GM18526 (cell line): ENCODE measurements around the gene SLC39A6.
A peak's percentile ranks its signal among the peaks of the same experiment; 100 is the strongest.

ENCODE experiments used
- POLR2A ChIP-seq: IDR thresholded peaks from 3 replicates; pipeline ENCODE4 v1.6.1; 2011; ENCODE audit not compliant: insufficient read length; ENCODE audit errors: extremely low read depth

SLC39A6 gene

DNA sequence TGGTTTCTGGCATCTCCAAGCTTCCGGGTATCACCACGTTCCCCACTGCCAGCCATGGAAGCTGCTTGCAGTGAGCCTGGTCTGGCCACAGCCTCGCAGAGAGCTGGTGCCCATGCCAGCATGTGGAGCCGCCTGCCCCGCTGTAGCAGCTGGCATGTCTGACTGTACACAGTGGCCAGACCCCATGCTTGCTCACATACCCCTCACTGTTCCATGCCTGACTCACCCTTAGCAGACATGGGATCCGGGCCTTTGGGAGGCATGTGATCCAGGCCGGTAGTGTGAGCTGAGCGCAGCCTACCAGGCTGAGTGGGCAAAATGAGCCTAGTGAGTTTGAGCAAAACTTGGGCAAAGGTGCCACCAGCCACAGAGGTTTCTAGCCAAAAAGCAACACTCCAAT, 43.0 kb downstream of the SLC39A6 start:
- TF ChIP-seq POLR2A = no peak

- TF ChIP-seq POLR2A = no peak
These were observed 43.9 kb downstream of the SLC39A6 start for GRCh38 chr18:36085195-36085594.

GRCh38 chr18:36083729-36084128, 45.4 kb downstream of the SLC39A6 start:
- no peak for TF ChIP-seq POLR2A

GRCh38 chr18:36078751-36079529, 50.2 kb downstream of the SLC39A6 start:
- no peak for TF ChIP-seq POLR2A

DNA sequence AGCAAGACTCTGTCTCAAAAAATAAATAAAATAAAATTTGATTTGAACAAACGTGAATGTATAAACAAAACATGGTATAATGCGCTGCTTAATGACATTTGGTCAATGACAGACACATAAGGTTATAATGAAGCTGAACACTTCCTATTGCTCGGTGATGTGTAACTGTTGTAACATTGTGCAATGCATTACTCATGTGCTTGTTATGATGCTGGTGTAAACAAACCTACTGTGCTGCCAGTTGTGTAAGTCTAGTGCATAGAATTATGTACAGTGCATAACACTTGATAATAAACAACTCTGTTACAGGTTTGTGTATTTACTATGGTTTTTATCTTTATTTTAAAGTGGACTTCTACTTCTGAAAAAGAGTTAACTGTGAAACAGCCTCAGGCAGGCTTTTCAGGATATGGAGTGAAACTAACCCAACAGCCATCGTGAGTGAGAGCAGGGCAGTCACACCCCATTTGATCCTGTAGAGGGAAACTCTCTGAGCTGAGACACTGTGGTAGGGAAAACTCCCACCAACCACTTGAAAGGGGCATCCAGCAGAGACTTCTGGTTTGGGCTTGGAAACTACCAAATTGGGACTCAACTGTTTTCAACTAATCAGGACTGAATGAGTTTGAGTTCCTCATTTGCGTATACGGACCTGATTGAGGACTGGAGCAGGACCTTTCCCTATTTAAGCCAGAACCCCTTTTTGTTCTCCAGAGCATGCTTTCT, 53.1 kb downstream of the SLC39A6 start:
- TF ChIP-seq POLR2A = no peak

DNA sequence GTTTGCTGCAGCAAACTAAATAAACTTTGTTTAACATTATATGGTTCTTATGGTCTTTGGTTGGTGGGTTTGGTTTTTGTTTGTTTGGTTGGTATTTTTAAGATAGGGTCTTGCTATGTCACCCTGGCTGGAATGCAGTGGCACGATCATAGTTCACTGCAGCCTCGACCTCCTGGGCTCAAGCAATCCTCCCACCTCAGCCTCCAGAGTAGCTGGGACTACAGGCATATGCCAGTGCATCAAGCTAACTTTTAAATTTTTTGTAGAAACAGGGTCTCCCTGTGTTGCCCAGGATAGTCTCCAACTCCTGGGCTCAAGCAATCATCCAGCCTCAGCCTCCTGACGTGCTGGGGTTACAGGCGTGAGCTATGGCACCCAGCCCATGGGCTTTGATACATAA, 54.7 kb downstream of the SLC39A6 start:
- no peak for TF ChIP-seq POLR2A

DNA sequence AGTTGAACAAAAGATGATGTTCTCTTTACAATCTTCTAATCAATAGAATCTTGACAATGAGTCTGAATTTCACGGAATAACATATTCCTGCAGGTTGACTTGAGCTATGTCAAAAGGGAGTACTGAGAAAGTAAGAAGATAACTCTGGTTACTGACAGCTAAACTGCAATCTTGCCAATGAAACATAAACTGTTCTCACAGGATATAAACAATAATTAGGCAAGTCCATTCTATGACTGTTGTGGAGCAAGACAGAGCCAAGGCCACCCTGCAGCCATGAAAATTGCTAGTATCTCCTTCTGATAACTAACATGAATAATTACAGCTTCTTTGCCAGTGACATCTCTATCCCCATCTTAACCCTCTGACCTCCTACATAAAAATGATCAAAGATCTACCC, 55.5 kb downstream of the SLC39A6 start:
- TF ChIP-seq POLR2A = no peak

DNA sequence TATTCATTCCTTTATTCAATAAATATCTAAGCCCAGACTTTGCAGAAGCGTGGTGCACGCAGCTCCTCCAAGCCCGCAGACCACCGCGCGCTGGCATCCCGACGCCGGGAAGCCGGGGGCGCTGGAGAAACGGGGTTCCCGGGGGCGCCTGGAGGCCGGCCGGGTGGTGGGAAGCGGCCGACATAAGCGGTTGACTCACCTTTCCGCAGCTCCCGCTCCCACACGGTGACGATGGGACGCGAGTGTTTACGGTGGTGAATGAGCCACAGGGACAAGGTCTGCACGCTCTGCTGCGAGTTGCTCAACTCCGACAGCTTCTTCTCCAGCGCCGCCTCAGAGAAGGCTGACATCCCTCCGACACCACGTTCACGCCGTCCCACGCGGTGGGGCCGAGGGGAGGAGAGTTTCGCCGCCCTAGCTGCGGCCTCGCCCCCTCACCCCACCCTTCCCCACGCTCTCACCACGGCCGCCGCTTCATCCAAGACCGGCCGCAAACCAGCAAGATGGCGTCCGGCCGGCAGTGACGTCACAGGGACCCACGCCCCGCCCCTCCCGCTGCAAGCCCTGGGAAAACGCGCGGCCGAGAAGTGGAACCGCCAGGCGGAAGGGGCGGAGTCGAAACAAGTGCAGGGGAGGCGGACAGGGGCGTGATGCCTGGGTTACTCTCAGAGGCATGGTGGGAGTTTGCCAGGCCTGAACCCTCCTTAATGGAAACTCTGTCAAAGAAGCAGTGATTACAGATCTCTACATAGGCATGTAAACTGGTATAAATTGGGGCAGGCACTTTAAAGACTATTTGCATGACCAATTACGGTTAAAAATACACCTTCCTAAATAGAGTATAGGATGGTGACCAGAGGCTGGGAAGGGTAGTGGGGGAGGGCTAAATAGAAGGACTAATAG, 61.8 kb downstream of the SLC39A6 start, which contains the start of gene RPRD1A:
Gene RPRD1A, minus strand, starts transcription at position 505 of the 903 bp plus-strand sequence. Its CDS starts 155 bp downstream, at position 350.
- TF ChIP-seq POLR2A = peak; percentile 70

DNA sequence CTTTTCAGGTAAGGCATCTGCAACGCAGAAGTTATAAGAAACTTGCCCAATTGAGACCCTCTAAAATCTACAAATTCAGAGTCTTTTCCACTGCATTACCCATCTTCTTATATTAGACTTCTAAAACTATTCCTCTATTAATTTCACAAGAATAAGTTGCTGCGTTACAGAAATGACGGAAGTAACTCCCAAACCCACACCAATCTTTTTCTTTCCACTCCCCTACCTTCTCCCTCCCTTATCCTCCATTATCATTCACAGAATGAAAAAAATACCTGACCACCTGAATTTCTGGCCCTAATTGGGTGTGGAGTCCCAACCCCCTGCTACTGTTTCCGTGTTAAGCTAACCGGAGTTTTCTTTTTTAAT, 62.5 kb downstream of the SLC39A6 start:
- no peak for TF ChIP-seq POLR2A

DNA sequence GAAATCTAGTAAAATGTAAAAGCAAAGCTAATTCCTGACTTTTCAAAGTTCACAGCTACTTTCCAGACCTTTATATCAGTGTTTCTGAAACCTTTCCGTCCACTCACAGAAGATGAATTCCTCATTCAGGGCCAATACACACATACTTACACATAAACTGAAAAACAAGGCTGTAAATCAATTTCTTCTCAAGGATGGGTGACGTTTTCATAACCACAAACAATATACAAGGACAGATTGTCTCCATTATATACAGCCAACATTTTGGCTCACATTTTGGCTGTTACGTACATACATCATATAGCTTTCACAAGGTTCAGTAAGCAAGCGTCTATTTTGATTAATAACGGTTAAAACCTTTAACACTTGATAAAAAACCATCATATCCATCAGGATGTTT, 63.1 kb downstream of the SLC39A6 start:
- TF ChIP-seq POLR2A = no peak

- TF ChIP-seq POLR2A = no peak
These were observed 64.9 kb downstream of the SLC39A6 start for GRCh38 chr18:36064027-36064808.

DNA sequence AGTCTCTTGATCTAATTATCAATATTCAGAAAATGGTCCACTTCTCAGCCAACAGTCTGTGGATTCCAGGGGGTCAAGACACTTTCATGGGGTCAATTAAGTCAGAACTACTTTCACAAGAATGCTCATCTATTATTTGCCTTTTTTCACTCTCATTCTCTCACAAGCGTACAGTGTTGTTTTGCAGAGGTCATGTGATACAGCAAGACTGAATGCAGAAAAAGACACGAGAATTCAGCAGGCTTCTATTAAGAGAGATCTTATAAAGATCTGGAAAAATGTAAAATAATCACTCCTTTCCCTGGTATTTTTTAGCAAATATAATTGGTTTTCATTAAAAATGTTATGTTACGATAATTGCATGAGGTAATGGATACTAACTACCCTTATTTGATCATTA, 70.5 kb downstream of the SLC39A6 start:
- TF ChIP-seq POLR2A = no peak
